ENCODE data around the gene TMEM63B.
"Not testable (repeated sequence)": the region's sequence is repeated elsewhere in the genome, so short reads cannot be mapped to it uniquely, and the experiment has no call there.

Gene TMEM63B

GRCh38 chr6:44172731-44173500 lies 45.6 kb downstream of the TMEM63B start:
- DNase-seq, result peak; percentile 82

- no peak for DNase-seq
Observed at GRCh38 chr6:44176130-44176761, 48.9 kb downstream of the TMEM63B start.

- DNase-seq, result no peak
Observed at GRCh38 chr6:44176762-44177509, 49.6 kb downstream of the TMEM63B start.

- DNase-seq, result no peak
Observed at GRCh38 chr6:44177691-44178423, 50.5 kb downstream of the TMEM63B start.

GRCh38 chr6:44178424-44179071 lies 51.2 kb downstream of the TMEM63B start:
- no peak for DNase-seq

GRCh38 chr6:44179072-44179536 lies 51.8 kb downstream of the TMEM63B start:
- no peak for DNase-seq

GRCh38 chr6:44179648-44180047 lies 52.3 kb downstream of the TMEM63B start:
- DNase-seq, result no peak

GRCh38 chr6:44180406-44180805 lies 53.1 kb downstream of the TMEM63B start:
- DNase-seq, result no peak

- DNase-seq, result no peak
Observed at GRCh38 chr6:44180886-44181285, 53.5 kb downstream of the TMEM63B start.

GRCh38 chr6:44181784-44182183 lies 54.4 kb downstream of the TMEM63B start:
- DNase-seq, result not testable (repeated sequence)

GRCh38 chr6:44182911-44183390 lies 55.6 kb downstream of the TMEM63B start:
- no peak for DNase-seq

GRCh38 chr6:44183783-44184182 lies 56.4 kb downstream of the TMEM63B start:
- no peak for DNase-seq

- not testable (repeated sequence) for DNase-seq
Observed at GRCh38 chr6:44185356-44185755, 58.0 kb downstream of the TMEM63B start.

GRCh38 chr6:44185953-44186634 lies 58.7 kb downstream of the TMEM63B start:
- DNase-seq, result no peak

- no peak for DNase-seq
Observed at GRCh38 chr6:44186635-44187025, 59.3 kb downstream of the TMEM63B start.

- DNase-seq, result no peak
Observed at GRCh38 chr6:44188819-44189218, 61.5 kb downstream of the TMEM63B start.

- no peak for DNase-seq
Observed at GRCh38 chr6:44189257-44189656, 61.9 kb downstream of the TMEM63B start.

GRCh38 chr6:44190715-44191114 lies 63.4 kb downstream of the TMEM63B start:
- DNase-seq, result no peak

GRCh38 chr6:44192428-44193041 lies 65.2 kb downstream of the TMEM63B start:
- DNase-seq, result no peak

GRCh38 chr6:44193307-44193910 lies 66.1 kb downstream of the TMEM63B start:
- no peak for DNase-seq

- DNase-seq, result no peak
Observed at GRCh38 chr6:44194326-44194725, 67.0 kb downstream of the TMEM63B start.

All from left hindlimb (tissue), 1 donor.